HG02763 (cell line): ENCODE results near the gene TCP1.
A peak's percentile ranks its signal among the peaks of the same experiment; 100 is the strongest.
"Not testable (repeated sequence)": the region's sequence is repeated elsewhere in the genome, so short reads cannot be mapped to it uniquely, and the experiment has no call there.

Source experiments
- ATAC-seq: cut with Tn5 transposase; IDR thresholded peaks from one replicate; pipeline ENCODE4 v1.9.1; 2021; ENCODE audit warnings: mild to moderate bottlenecking, moderate library complexity; ENCODE audit not compliant: unreplicated experiment

The TCP1 gene

GRCh38 chr6:159789377-159790148 lies at the start of gene TCP1:
Gene TCP1, minus strand, starts transcription at chr6:159789602. Its CDS starts 134 bp downstream, at chr6:159789468.
- peak; percentile 70 for ATAC-seq

GRCh38 chr6:159838020-159838744 lies 48.8 kb upstream of the TCP1 start:
- no peak for ATAC-seq

GRCh38 chr6:159837511-159837910 lies 48.1 kb upstream of the TCP1 start:
- ATAC-seq: no peak

GRCh38 chr6:159836718-159837490 lies 47.5 kb upstream of the TCP1 start:
- ATAC-seq: no peak

- no peak for ATAC-seq
These were observed 44.7 kb upstream of the TCP1 start for GRCh38 chr6:159833997-159834603.

GRCh38 chr6:159833556-159833955 lies 44.2 kb upstream of the TCP1 start:
- ATAC-seq: no peak

- no peak for ATAC-seq
These were observed 43.5 kb upstream of the TCP1 start for GRCh38 chr6:159832946-159833345.

GRCh38 chr6:159831373-159831679 lies 41.9 kb upstream of the TCP1 start:
- no peak for ATAC-seq

- ATAC-seq: no peak
These were observed 41.3 kb upstream of the TCP1 start for GRCh38 chr6:159830501-159831372.

GRCh38 chr6:159829526-159829925 lies 40.1 kb upstream of the TCP1 start:
- ATAC-seq: no peak

GRCh38 chr6:159828074-159828473 lies 38.7 kb upstream of the TCP1 start:
- no peak for ATAC-seq

- no peak for ATAC-seq
These were observed 37.7 kb upstream of the TCP1 start for GRCh38 chr6:159826968-159827647.

GRCh38 chr6:159826004-159826403 lies 36.6 kb upstream of the TCP1 start:
- no peak for ATAC-seq

GRCh38 chr6:159824690-159825089 lies 35.3 kb upstream of the TCP1 start:
- not testable (repeated sequence) for ATAC-seq

- no peak for ATAC-seq
These were observed 34.6 kb upstream of the TCP1 start for GRCh38 chr6:159823953-159824352.

GRCh38 chr6:159821726-159822125 lies 32.3 kb upstream of the TCP1 start:
- no peak for ATAC-seq

- ATAC-seq: no peak
These were observed 31.7 kb upstream of the TCP1 start for GRCh38 chr6:159821122-159821521.

- ATAC-seq: peak; percentile 49
These were observed 30.7 kb upstream of the TCP1 start for GRCh38 chr6:159819932-159820640.

- ATAC-seq: no peak
These were observed 29.7 kb upstream of the TCP1 start for GRCh38 chr6:159819098-159819497.
